Stimulated activated CD4-positive, alpha-beta T cell treated with anti-CD3 and anti-CD28 coated beads, TNF-alpha, amount 100 ng/mL, for 24 hours (primary cell): Measurements from ENCODE around the gene RPS26.
"Not testable (repeated sequence)": the region's sequence is repeated elsewhere in the genome, so short reads cannot be mapped to it uniquely, and the experiment has no call there.

Source experiments
- DNase-seq, 3 experiments: peaks; one replicate each; pipeline ENCODE4 v3.0.0-alpha.2; 2020; ENCODE audit warnings: low read depth in 3 of 3

RPS26 gene

GRCh38 chr12:56041552-56042429 is at the start of gene RPS26:
TSS of gene RPS26 (plus strand) at chr12:56041918. CDS start at chr12:56042167, 249 bp downstream.
- DNase-seq = peak; percentile 83 to 92 (median 86)

- no peak for DNase-seq
Measured at GRCh38 chr12:55993230-55993853, 48.4 kb upstream of the RPS26 start.

- DNase-seq = no peak
Measured at GRCh38 chr12:55995366-55995765, 46.4 kb upstream of the RPS26 start.

GRCh38 chr12:55996201-55996714 is 45.5 kb upstream of the RPS26 start:
- peak; percentile 43 to 44 (median 43) for DNase-seq

- DNase-seq = peak in 1 of 3 experiments; percentile 45
Measured at GRCh38 chr12:55996715-55997534, 44.8 kb upstream of the RPS26 start, which contains the start of gene SUOX. TSS of gene SUOX (plus strand) at chr12:55997276. CDS start at chr12:56002222, 4,946 bp downstream.

GRCh38 chr12:55997535-55997859 is 44.2 kb upstream of the RPS26 start:
- no peak for DNase-seq

- not testable (repeated sequence) for DNase-seq
Measured at GRCh38 chr12:55999522-55999921, 42.2 kb upstream of the RPS26 start.

- DNase-seq = not testable (repeated sequence)
Measured at GRCh38 chr12:55999999-56000540, 41.6 kb upstream of the RPS26 start.

GRCh38 chr12:56001487-56002100 is 40.1 kb upstream of the RPS26 start:
- DNase-seq = no peak

GRCh38 chr12:56003376-56003775 is 38.3 kb upstream of the RPS26 start:
- DNase-seq = not testable (repeated sequence)

GRCh38 chr12:56004211-56004610 is 37.5 kb upstream of the RPS26 start:
- no peak for DNase-seq

- DNase-seq = peak; percentile 31 to 65 (median 47)
Measured at GRCh38 chr12:56007564-56008559, 33.9 kb upstream of the RPS26 start.

GRCh38 chr12:56010111-56010570 is 31.6 kb upstream of the RPS26 start:
- no peak for DNase-seq

- DNase-seq = no peak
Measured at GRCh38 chr12:56011509-56012090, 30.1 kb upstream of the RPS26 start.

- DNase-seq = no peak
Measured at GRCh38 chr12:56013482-56013881, 28.2 kb upstream of the RPS26 start.

GRCh38 chr12:56014205-56014604 is 27.5 kb upstream of the RPS26 start:
- DNase-seq = no peak

GRCh38 chr12:56017181-56017580 is 24.5 kb upstream of the RPS26 start:
- no peak for DNase-seq

- no peak for DNase-seq
Measured at GRCh38 chr12:56018356-56018755, 23.4 kb upstream of the RPS26 start.

- DNase-seq = peak in 1 of 3 experiments; percentile 31
Measured at GRCh38 chr12:56020423-56021184, 21.1 kb upstream of the RPS26 start, which contains the start of gene IKZF4. TSS of gene IKZF4 (plus strand) at chr12:56021043. CDS start at chr12:56021494, 451 bp downstream.
